Activated CD4-positive, alpha-beta T cell treated with anti-CD3 and anti-CD28 coated beads, Interleukin-2, amount 50 U/mL, for 4 hours (primary cell): ENCODE results near the gene SUPT6H.

Source experiments
- DNase-seq, 2 experiments: peaks; one replicate each; pipeline ENCODE4 v3.0.0-alpha.2; 2020

SUPT6H gene

GRCh38 chr17:28703552-28704218 is 41.7 kb downstream of the SUPT6H start:
- no peak for DNase-seq

- DNase-seq: no peak
Measured at GRCh38 chr17:28704219-28704858, 42.3 kb downstream of the SUPT6H start.

GRCh38 chr17:28705074-28705659 is 43.2 kb downstream of the SUPT6H start:
- DNase-seq: no peak

GRCh38 chr17:28705728-28706334 is 43.8 kb downstream of the SUPT6H start:
- DNase-seq: no peak

- DNase-seq: no peak
Measured at GRCh38 chr17:28706471-28707338, 44.7 kb downstream of the SUPT6H start.

- DNase-seq: no peak
Measured at GRCh38 chr17:28707339-28707720, 45.3 kb downstream of the SUPT6H start.

- DNase-seq: peak; percentile 85 to 87
Measured at GRCh38 chr17:28710861-28711722, 49.1 kb downstream of the SUPT6H start.

- peak in 1 of 2 experiments; percentile 22 for DNase-seq
Measured at GRCh38 chr17:28711723-28712031, 49.7 kb downstream of the SUPT6H start, which contains the start of gene PROCA1. Gene PROCA1, minus strand, starts transcription at chr17:28711888. Its CDS starts 228 bp downstream, at chr17:28711660.

GRCh38 chr17:28712032-28712704 is 50.2 kb downstream of the SUPT6H start:
- peak; percentile 49 to 59 for DNase-seq

- DNase-seq: no peak
Measured at GRCh38 chr17:28712705-28713415, 50.9 kb downstream of the SUPT6H start.

GRCh38 chr17:28714281-28714680 is 52.3 kb downstream of the SUPT6H start:
- no peak for DNase-seq

- DNase-seq: no peak
Measured at GRCh38 chr17:28715217-28715616, 53.2 kb downstream of the SUPT6H start.

GRCh38 chr17:28716740-28717577 is 55.0 kb downstream of the SUPT6H start:
- DNase-seq: no peak

GRCh38 chr17:28717578-28718332 is 55.8 kb downstream of the SUPT6H start, which contains the start of gene RAB34:
Gene RAB34, minus strand, starts transcription at chr17:28717868. Its CDS starts 602 bp downstream, at chr17:28717266.
- no peak for DNase-seq

- no peak for DNase-seq
Measured at GRCh38 chr17:28718333-28719020, 56.5 kb downstream of the SUPT6H start.

GRCh38 chr17:28719021-28719433 is 57.0 kb downstream of the SUPT6H start:
- DNase-seq: no peak

- no peak for DNase-seq
Measured at GRCh38 chr17:28720247-28720996, 58.4 kb downstream of the SUPT6H start.
